ENCODE results near the gene EXOC4. TPM values are rescaled to one million over a fixed set of nuclear protein-coding genes. Genes with fewer than 3 reads are reported as not detected.

Gene EXOC4
- total and polyA plus RNA-seq, 2 donors (not counting 3 experiments of a cell fraction or from before 2014, with no cell fraction given) = 20.3 to 73.1 TPM

DNA sequence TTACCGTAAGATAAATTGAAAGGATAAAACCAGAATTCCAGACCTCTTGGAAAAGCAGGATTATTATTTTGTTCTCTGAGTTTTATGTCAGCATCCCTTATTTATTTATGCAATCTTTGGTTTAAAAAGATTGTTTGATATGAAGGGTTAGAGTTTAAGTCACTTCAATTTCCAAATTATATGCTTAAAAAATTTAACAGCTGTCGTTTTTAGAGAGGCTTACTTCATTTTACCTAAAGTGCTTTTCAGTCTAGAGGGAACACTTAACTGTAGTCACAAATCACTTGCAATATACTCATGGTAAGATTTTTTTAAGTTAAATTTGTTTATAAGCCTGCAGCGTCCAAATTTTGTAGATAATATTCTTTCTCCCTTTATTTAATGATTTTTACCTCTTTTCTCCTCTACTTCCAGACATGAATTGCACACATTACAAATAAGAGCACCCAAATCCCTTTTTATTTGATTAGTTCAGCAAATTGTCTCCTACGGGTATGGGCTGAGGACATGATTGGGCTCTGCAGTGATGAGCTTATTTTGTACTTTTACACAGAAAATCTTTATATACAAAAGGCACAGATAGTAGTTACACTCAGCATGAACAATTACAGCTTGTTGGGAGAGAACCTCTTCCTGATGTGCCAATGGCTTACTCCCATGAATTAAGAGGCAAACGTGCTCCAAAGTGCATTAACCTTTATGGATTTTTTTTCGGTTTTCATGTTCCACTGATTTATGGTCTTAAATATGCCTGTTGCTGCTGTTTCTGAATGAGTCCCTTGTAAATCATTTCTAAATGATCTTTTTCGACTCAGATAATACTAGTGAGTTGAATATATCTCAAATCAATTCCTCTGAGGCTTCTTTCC, 555.0 kb downstream of the EXOC4 start:
- Histone ChIP-seq H2AFZ (ENCODE audit: low read depth, low read length) (no peak overlapping the region), H3K9ac (replicated peaks; ENCODE audit: extremely low read depth, insufficient read depth, low read length) (no peak overlapping the region), H3K9me3 (replicated peaks; ENCODE audit: control insufficient read depth, insufficient read depth, low read length) (no peaks in the 10 kb centered on the region), H3K4me2 (ENCODE audit: insufficient read depth, low read length) (no peak overlapping the region), H4K20me1 (replicated peaks; ENCODE audit: control insufficient read depth, extremely low read depth, insufficient read depth, low read length) (no peaks in the 10 kb centered on the region), H3K36me3 (ENCODE audit: control insufficient read depth in 2 of 2, extremely low read depth in 1 of 2, insufficient read depth in 2 of 2, low read length in 2 of 2) (no peaks in the 10 kb centered on the region), H3K9me1 (replicated peaks; ENCODE audit: control insufficient read depth, extremely low read depth, insufficient read depth, low read length) (no peaks in the 10 kb centered on the region), H3K4me1 (ENCODE audit: control insufficient read depth, extremely low read depth, insufficient read depth, low read length) (no peaks in the 10 kb centered on the region), H3K4me3 (replicated peaks in 1 of 3; ENCODE audit: insufficient read depth in 1 of 3, low read depth in 1 of 3, low read length in 3 of 3) (no peak overlapping the region), H3K27me3 (ENCODE audit: control insufficient read depth in 2 of 2, insufficient read depth in 2 of 2, low read length in 2 of 2) (no peaks in the 10 kb centered on the region), H3K79me2 (ENCODE audit: control insufficient read depth, insufficient read depth, low read length) (no peaks in the 10 kb centered on the region), H3K27ac (ENCODE audit: insufficient read depth, low read depth, low read length) (no peak overlapping the region)
- dilution Hi-C loops (cut with MboI; ENCODE audit: extremely low pct_ligation_motif_present, low sequenced_read_pairs) (no loop called here), intact Hi-C loops (cut with micrococcal nuclease) (no loop called here)
- POLR2A ChIA-PET = no interaction called here
- DNase-seq (ENCODE audit: low read depth, low spot score) (no peak), FAIRE-seq (no peak)
- TF ChIP-seq JUN (IDR thresholded peaks at IDR 0.05; ENCODE audit: borderline replicate concordance, insufficient read depth, insufficient read length, low read depth) = no peak
- no peak for TF ChIP-seq MYC (IDR thresholded peaks at IDR 0.05; ENCODE audit: low read depth, low read length)
- no peak for TF ChIP-seq POLR2AphosphoS5 (IDR thresholded peaks at IDR 0.05; ENCODE audit: insufficient read depth, low read depth, low read length)
- TF ChIP-seq GATA2 (IDR thresholded peaks at IDR 0.05; ENCODE audit: insufficient read depth, insufficient read length, low read depth, low read length) = no peak
- TF ChIP-seq, protein P1, sequence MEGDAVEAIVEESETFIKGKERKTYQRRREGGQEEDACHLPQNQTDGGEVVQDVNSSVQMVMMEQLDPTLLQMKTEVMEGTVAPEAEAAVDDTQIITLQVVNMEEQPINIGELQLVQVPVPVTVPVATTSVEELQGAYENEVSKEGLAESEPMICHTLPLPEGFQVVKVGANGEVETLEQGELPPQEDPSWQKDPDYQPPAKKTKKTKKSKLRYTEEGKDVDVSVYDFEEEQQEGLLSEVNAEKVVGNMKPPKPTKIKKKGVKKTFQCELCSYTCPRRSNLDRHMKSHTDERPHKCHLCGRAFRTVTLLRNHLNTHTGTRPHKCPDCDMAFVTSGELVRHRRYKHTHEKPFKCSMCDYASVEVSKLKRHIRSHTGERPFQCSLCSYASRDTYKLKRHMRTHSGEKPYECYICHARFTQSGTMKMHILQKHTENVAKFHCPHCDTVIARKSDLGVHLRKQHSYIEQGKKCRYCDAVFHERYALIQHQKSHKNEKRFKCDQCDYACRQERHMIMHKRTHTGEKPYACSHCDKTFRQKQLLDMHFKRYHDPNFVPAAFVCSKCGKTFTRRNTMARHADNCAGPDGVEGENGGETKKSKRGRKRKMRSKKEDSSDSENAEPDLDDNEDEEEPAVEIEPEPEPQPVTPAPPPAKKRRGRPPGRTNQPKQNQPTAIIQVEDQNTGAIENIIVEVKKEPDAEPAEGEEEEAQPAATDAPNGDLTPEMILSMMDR (IDR thresholded peaks at IDR 0.05; ENCODE audit: extremely low read depth in 1 of 2, insufficient read depth in 1 of 2, low read depth in 1 of 2, low read length in 2 of 2) = no peak
- no peak for TF ChIP-seq FOS (IDR thresholded peaks at IDR 0.05; ENCODE audit: borderline replicate concordance, insufficient read depth, low read length)
- no peak for TF ChIP-seq EZH2 (IDR thresholded peaks at IDR 0.05; ENCODE audit: borderline replicate concordance, low read depth, low read length, severe bottlenecking)
- TF ChIP-seq POLR2A (IDR thresholded peaks at IDR 0.05; ENCODE audit: low read depth, low read length) = no peak
- BruUV-seq (replicated peaks) = no TSS peak
- CTCF ChIA-PET = interaction anchor here (0.9 to 2.4 kb wide), 2 partner anchors 47 to 333 kb away, joined by 3 to 7 read pairs; no protein-coding TSS in a partner anchor
